Measurements from ENCODE around the gene ANP32E.

DNA sequence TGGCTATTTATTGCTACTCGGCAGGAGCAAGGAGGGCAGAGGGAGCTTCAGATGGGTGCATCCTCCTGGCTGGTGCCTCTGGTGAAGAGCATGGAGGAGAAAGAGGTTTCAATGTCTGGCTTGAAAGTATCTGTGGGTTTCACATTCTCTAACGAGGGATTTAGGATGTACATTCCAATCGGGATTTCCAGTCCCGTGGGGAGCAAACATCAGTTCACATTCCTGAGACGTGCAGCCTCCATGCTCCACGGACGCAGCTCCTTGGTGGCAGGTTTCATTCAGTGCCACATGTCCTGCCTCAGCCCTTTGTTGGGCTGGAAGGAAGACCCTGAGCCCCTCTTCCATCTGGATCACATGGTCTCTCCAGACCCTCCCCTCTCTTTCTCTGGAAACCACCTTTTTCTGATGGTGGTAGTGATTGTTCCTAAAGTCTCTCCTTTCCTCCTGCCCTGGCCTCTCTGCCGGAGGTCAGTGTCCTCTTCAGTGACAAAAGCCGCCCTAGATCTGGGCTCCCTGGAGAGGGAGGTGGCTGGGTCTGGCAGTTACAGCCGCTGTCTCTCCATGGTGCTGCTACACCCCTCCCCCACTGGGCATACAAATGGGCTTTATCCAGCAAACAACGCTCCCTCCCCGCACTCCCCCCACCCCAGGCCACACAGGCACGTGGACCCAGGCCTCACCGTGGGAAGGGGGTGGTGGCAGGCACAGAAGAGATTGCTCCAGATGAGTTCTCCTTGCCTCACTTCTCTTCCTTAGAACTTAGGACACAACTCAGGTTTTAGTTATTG, 20.8 kb upstream of the ANP32E start:
- TF ChIP-seq, protein P1, sequence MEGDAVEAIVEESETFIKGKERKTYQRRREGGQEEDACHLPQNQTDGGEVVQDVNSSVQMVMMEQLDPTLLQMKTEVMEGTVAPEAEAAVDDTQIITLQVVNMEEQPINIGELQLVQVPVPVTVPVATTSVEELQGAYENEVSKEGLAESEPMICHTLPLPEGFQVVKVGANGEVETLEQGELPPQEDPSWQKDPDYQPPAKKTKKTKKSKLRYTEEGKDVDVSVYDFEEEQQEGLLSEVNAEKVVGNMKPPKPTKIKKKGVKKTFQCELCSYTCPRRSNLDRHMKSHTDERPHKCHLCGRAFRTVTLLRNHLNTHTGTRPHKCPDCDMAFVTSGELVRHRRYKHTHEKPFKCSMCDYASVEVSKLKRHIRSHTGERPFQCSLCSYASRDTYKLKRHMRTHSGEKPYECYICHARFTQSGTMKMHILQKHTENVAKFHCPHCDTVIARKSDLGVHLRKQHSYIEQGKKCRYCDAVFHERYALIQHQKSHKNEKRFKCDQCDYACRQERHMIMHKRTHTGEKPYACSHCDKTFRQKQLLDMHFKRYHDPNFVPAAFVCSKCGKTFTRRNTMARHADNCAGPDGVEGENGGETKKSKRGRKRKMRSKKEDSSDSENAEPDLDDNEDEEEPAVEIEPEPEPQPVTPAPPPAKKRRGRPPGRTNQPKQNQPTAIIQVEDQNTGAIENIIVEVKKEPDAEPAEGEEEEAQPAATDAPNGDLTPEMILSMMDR (IDR thresholded peaks at IDR 0.05; ENCODE audit: control extremely low read depth in 1 of 3, insufficient read depth in 1 of 3, low read depth in 1 of 3, low read length in 3 of 3), result no peak
- TF ChIP-seq CHD1 (IDR thresholded peaks at IDR 0.05; ENCODE audit: low read depth, low read length), result no peak
- no peak for TF ChIP-seq BRCA1 (IDR thresholded peaks at IDR 0.05; ENCODE audit: low read depth, low read length)
- TF ChIP-seq EGR1 (IDR thresholded peaks at IDR 0.05; ENCODE audit: borderline replicate concordance, low read depth, low read length), result no peak

Measured in H1 (cell line).